HCT116 (cell line): ENCODE measurements around the gene LRRC74A. TPM values are rescaled to one million over a fixed set of nuclear protein-coding genes. Genes with fewer than 3 reads are reported as not detected.

Experiments used
- ATAC-seq: fragments of 200-7000 bp; cut with Tn5 transposase; 2 replicates; pipeline ENCODE4 v1.9.1; 2020; ENCODE audit warnings: mild to moderate bottlenecking, moderate library complexity
- BruUV-seq: library from RNA; stranded (reverse); fragments of 400-500 nt; replicated peaks from 2 replicates; lab custom pipeline; 2021; lab: Mats Ljungman, UMichigan
- CTCF ChIA-PET: fragments of 300-600 bp; sonication (Branson Sonifier 250); formaldehyde crosslinking; loops from one replicate; lab custom pipeline; 2021; ENCODE audit warnings: antibody characterized with exemption; lab: Charles Lee
- POLR2A ChIA-PET: fragments of 300-600, 350-600 bp; sonication (Branson Sonifier 250); formaldehyde crosslinking; loops from one replicate; lab custom pipeline; 2021; ENCODE audit warnings: antibody characterized with exemption; lab: Charles Lee
- RAD21 ChIA-PET, 2 experiments: fragments of 300-600 bp; sonication (Branson Sonifier 250); formaldehyde crosslinking; loops; one replicate each; lab custom pipeline; 2023; ENCODE audit warnings: low total read pairs in 2 of 2; ENCODE audit not compliant: uncharacterized antibody in 2 of 2, unreplicated experiment in 2 of 2, low non-redundant PET in 1 of 2; lab: Charles Lee
- DNase-seq: peaks from one replicate; pipeline ENCODE4 v3.0.0-alpha.2; 2010; ENCODE audit warnings: low read depth, low spot score
- H2AFZ ChIP-seq: fragments of 200-600 bp; shearing (Covaris generic), sonication (generic); 2 replicates; pipeline ENCODE4 v1.6.1; 2017; ENCODE audit warnings: low read depth, mixed run types, mixed read lengths, antibody characterized with exemption, low read length; ENCODE audit not compliant: poor library complexity, severe bottlenecking
- H3K27ac ChIP-seq: 2 replicates; pipeline ENCODE4 v1.5.1; 2012; ENCODE audit warnings: low read depth, low read length
- H3K27me3 ChIP-seq: fragments of 200-600 bp; sonication (generic); 2 replicates; pipeline ENCODE4 v1.6.1; 2016; ENCODE audit warnings: mixed run types, low read length, mixed read lengths; ENCODE audit not compliant: insufficient read depth
- H3K36me3 ChIP-seq, 2 experiments: fragments of 200-500 bp in 1 of 2; fragments of 200-600 bp in 1 of 2; sonication (Bioruptor generic) in 1 of 2; sonication (generic) in 1 of 2; 2 replicates each; pipeline versions ENCODE4 v1.5.1 to v1.6.1; 2014 to 2016; ENCODE audit warnings: low read length in 2 of 2, inconsistent platforms in 1 of 2, mixed read lengths in 1 of 2, mixed run types in 1 of 2; ENCODE audit not compliant: insufficient read depth in 2 of 2, control insufficient read depth in 1 of 2
- H3K4me1 ChIP-seq, 2 experiments: fragments of 200-600 bp in 1 of 2; sonication (generic) in 1 of 2; 2 replicates each; pipeline versions ENCODE4 v1.5.1 to v1.6.1; 2012 to 2017; ENCODE audit warnings: low read length in 2 of 2, inconsistent platforms in 1 of 2, mild to moderate bottlenecking in 1 of 2, mixed read lengths in 1 of 2, mixed run types in 1 of 2, moderate library complexity in 1 of 2; ENCODE audit not compliant: insufficient read depth in 2 of 2, control insufficient read depth in 1 of 2
- H3K4me2 ChIP-seq: fragments of 200-600 bp; sonication (generic); 2 replicates; pipeline ENCODE4 v1.6.1; 2017; ENCODE audit warnings: mixed run types, low read length, mixed read lengths
- H3K4me3 ChIP-seq, 2 experiments: fragments of 200-600 bp in 1 of 2; sonication (generic) in 1 of 2; replicated peaks in 1 of 2; 2 replicates each; pipeline ENCODE4 v1.5.1; 2011 to 2016; ENCODE audit warnings: low read length in 2 of 2, control low read depth in 1 of 2, low read depth in 1 of 2, mild to moderate bottlenecking in 1 of 2, mixed read lengths in 1 of 2, mixed run types in 1 of 2
- H3K79me2 ChIP-seq: fragments of 200-600 bp; sonication (generic); 2 replicates; pipeline ENCODE4 v1.6.1; 2017; ENCODE audit warnings: mild to moderate bottlenecking, mixed run types, low read length, moderate library complexity, mixed read lengths; ENCODE audit not compliant: insufficient read depth
- H3K9ac ChIP-seq: fragments of 200-600 bp; sonication (generic); 2 replicates; pipeline ENCODE4 v1.6.1; 2016; ENCODE audit warnings: low read length, mixed read lengths
- H3K9me2 ChIP-seq: fragments of 200-600 bp; sonication (generic), shearing (Covaris generic); 2 replicates; pipeline ENCODE4 v1.6.1; 2017; ENCODE audit warnings: mixed run types, mild to moderate bottlenecking, moderate library complexity; ENCODE audit not compliant: insufficient read depth
- H3K9me3 ChIP-seq, 2 experiments: fragments of 200-500 bp in 1 of 2; fragments of 200-600 bp in 1 of 2; sonication (Bioruptor generic) in 1 of 2; sonication (generic) in 1 of 2; 2 replicates each; pipeline ENCODE4 v1.6.1; 2014 to 2017; ENCODE audit warnings: low read length in 2 of 2, mixed read lengths in 2 of 2, inconsistent platforms in 1 of 2, low read depth in 1 of 2, mild to moderate bottlenecking in 1 of 2, mixed run types in 1 of 2, moderate library complexity in 1 of 2; ENCODE audit not compliant: control insufficient read depth in 1 of 2, insufficient read depth in 1 of 2
- H4K20me1 ChIP-seq: fragments of 200-600 bp; sonication (generic), shearing (Covaris generic); 2 replicates; pipeline ENCODE4 v1.6.1; 2017; ENCODE audit warnings: mixed run types, mild to moderate bottlenecking, moderate library complexity; ENCODE audit not compliant: insufficient read depth
- CBX3 ChIP-seq: IDR thresholded peaks from 2 replicates; pipeline ENCODE4 v1.6.1; 2012; ENCODE audit warnings: low read depth
- CEBPB ChIP-seq: IDR thresholded peaks from 2 replicates; pipeline ENCODE4 v1.6.1; 2012; ENCODE audit warnings: low read depth
- CTCF ChIP-seq, 3 experiments: fragments of 200-600 bp in 1 of 3; sonication (generic) in 1 of 3; IDR thresholded peaks in 2 of 3; conservative IDR thresholded peaks in 1 of 3; 2 replicates each; pipeline ENCODE4 v1.5.1; 2012 to 2017; ENCODE audit warnings: low read depth in 2 of 3, low read length in 2 of 3, antibody characterized with exemption in 1 of 3, borderline replicate concordance in 1 of 3, control low read depth in 1 of 3, mild to moderate bottlenecking in 1 of 3, mixed read lengths in 1 of 3, mixed run types in 1 of 3, moderate library complexity in 1 of 3; ENCODE audit not compliant: insufficient read depth in 1 of 3
- EZH2phosphoT487 ChIP-seq: fragments of 200-600 bp; IDR thresholded peaks from 2 replicates; pipeline ENCODE4 v1.6.1; 2018; ENCODE audit warnings: antibody characterized with exemption, borderline replicate concordance
- FOSL1 ChIP-seq: IDR thresholded peaks from 2 replicates; pipeline ENCODE4 v1.6.1; 2012; ENCODE audit warnings: low read depth
- REST ChIP-seq: IDR thresholded peaks from 2 replicates; pipeline ENCODE4 v1.6.1; 2012; ENCODE audit warnings: low read depth
- SIN3A ChIP-seq: IDR thresholded peaks from 2 replicates; pipeline ENCODE4 v1.6.1; 2012; ENCODE audit warnings: low read depth
- SRF ChIP-seq: IDR thresholded peaks from 2 replicates; pipeline ENCODE4 v1.6.1; 2012; ENCODE audit warnings: low read depth
- YY1 ChIP-seq: IDR thresholded peaks from 2 replicates; pipeline ENCODE4 v1.6.1; 2011; ENCODE audit warnings: low read length, low read depth, moderate library complexity, mild to moderate bottlenecking; ENCODE audit not compliant: insufficient replicate concordance; ENCODE audit errors: extremely low read depth
- ZFX ChIP-seq: fragments of 450-650 bp; IDR thresholded peaks from 2 replicates; pipeline ENCODE4 v1.6.1; 2017
- ZNF274 ChIP-seq: fragments of 200-500 bp; sonication (Bioruptor generic); IDR thresholded peaks from 2 replicates; pipeline ENCODE4 v1.6.1; 2014; ENCODE audit warnings: mild to moderate bottlenecking, low read depth, low read length, inconsistent platforms
- intact Hi-C: fragments of 100-400 bp; cut with micrococcal nuclease; formaldehyde crosslinking; loops from 2 replicates; pipeline ENCODE4 v1.10.0; 2022
- total RNA-seq: library from RNA; stranded (reverse); gene quantifications from one replicate; pipeline ENCODE4 v1.2.1, GENCODE V29; 2021; ENCODE audit not compliant: unreplicated experiment
- TF ChIP-seq, protein P1 (sequence below): IDR thresholded peaks from 2 replicates; pipeline ENCODE4 v1.6.1; 2012
- TF ChIP-seq, protein P2 (sequence below): IDR thresholded peaks from 2 replicates; pipeline ENCODE4 v1.6.1; 2012

LRRC74A gene
- total RNA-seq, 1 experiment from 2014 or later: not detected

DNA sequence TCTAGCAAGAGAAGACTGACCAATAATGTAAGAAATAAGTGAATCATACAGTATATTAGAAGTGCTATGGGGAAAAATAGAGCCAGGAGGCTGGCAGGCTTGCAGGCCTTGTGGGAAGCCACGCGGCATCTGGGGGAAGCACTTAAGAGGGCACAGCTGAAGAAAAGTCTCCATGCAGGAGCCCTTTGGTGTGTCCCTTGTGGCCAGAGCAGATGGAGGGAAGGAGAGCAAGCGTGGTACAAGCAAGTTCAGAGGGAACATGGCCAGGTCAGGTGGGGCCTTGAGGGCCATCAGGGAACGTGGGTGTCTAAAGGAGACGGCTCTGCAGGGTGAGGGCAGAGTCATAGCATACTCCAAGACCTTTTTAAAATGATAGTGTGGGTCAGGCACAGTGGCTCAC, 51.7 kb downstream of the LRRC74A start:
- Histone ChIP-seq H2AFZ (no peak overlapping the region), H3K9ac (no peak overlapping the region), H3K79me2 (no peaks in the 10 kb centered on the region), H3K36me3 (no peaks in the 10 kb centered on the region), H3K4me2 (no peak overlapping the region), H3K9me3 (no peaks in the 10 kb centered on the region; a peak in 1 of 4 replicates), H4K20me1 (no peaks in the 10 kb centered on the region), H3K27ac (no peak overlapping the region), H3K9me2 (no peaks in the 10 kb centered on the region), H3K4me1 (peaks cover 0 to 9% of the 10 kb centered on the region in 2 experiments; a peak in 3 of 4 replicates), H3K4me3 (no peak overlapping the region), H3K27me3 (no peaks in the 10 kb centered on the region)
- ATAC-seq (no peak), DNase-seq (no peak)
- RAD21 ChIA-PET: no interaction called here
- CTCF ChIA-PET: interaction anchor here (4.2 to 7.6 kb wide), 2 partner anchors 192 to 273 kb away, joined by 63 to 272 read pairs; no protein-coding TSS in a partner anchor
- TF ChIP-seq YY1 (no peak), SIN3A (no peak), FOSL1 (no peak), ZFX (no peak), EZH2phosphoT487 (no peak), SRF (no peak), CEBPB (no peak), ZNF274 (no peak), CBX3 (no peak), REST (no peak), CTCF (IDR thresholded peaks at IDR 0.05 in 2 of 3, conservative IDR thresholded peaks at IDR 0.05 in 1 of 3; ENCODE audit: borderline replicate concordance in 1 of 3, insufficient read depth in 1 of 3, low read depth in 2 of 3, low read length in 2 of 3) (no peak)
- TF ChIP-seq, protein P1, sequence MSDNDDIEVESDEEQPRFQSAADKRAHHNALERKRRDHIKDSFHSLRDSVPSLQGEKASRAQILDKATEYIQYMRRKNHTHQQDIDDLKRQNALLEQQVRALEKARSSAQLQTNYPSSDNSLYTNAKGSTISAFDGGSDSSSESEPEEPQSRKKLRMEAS: no peak
- TF ChIP-seq, protein P2, sequence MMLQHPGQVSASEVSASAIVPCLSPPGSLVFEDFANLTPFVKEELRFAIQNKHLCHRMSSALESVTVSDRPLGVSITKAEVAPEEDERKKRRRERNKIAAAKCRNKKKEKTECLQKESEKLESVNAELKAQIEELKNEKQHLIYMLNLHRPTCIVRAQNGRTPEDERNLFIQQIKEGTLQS: no peak
- intact Hi-C loops: no loop called here
- POLR2A ChIA-PET: no interaction called here
- BruUV-seq: no TSS peak
